ENCODE measurements around the gene MID1. TPM values are rescaled to one million over a fixed set of nuclear protein-coding genes. Genes with fewer than 3 reads are reported as not detected.

Gene MID1
- total RNA-seq, 1 experiment from 2014 or later, result 32.4 TPM

GRCh38 chrX:10653302-10653701 lies 32.9 kb upstream of the MID1 start:
- CTCF ChIA-PET, result no interaction called here
- in situ Hi-C loops (cut with HindIII; ENCODE audit: low pct_unique_long_range_greater_than_20kb, low sequenced_read_pairs), result no loop called here
- no peak for ATAC-seq
- Histone ChIP-seq H3K27ac (ENCODE audit: low read length) (no peak overlapping the region), H3K4me1 (ENCODE audit: control insufficient read depth, insufficient read depth, low read length) (no peaks in the 10 kb centered on the region), H3K27me3 (ENCODE audit: control insufficient read depth, insufficient read depth, low read length) (no peaks in the 10 kb centered on the region), H3K9me3 (ENCODE audit: control insufficient read depth, insufficient read depth, low read depth, low read length) (no peaks in the 10 kb centered on the region), H3K36me3 (ENCODE audit: control insufficient read depth, insufficient read depth, low read length) (no peaks in the 10 kb centered on the region), H3K4me3 (ENCODE audit: low read depth in 2 of 2, low read length in 2 of 2) (no peak overlapping the region)
- intact Hi-C loops (cut with micrococcal nuclease; ENCODE audit: unreplicated experiment), result no loop called here
- no peak for DNase-seq (ENCODE audit: low read depth, low spot score)
- POLR2A ChIA-PET, result no interaction called here
- no TSS peak for BruUV-seq (replicated peaks)
- TF ChIP-seq TCF7L2 (IDR thresholded peaks at IDR 0.05; ENCODE audit: low read depth, low read length) (no peak), REST (IDR thresholded peaks at IDR 0.05; ENCODE audit: insufficient read depth in 1 of 2, low read depth in 2 of 2, low read length in 1 of 2) (no peak), POLR2AphosphoS5 (IDR thresholded peaks at IDR 0.05; ENCODE audit: low read depth, low read length) (no peak), SIN3A (IDR thresholded peaks at IDR 0.05; ENCODE audit: borderline replicate concordance, insufficient read depth, low read depth, low read length) (no peak), CTCF (IDR thresholded peaks at IDR 0.05) (no peak)

GRCh38 chrX:10649265-10649664 lies 28.9 kb upstream of the MID1 start:
- no TSS peak for BruUV-seq (replicated peaks)
- ChIA-PET CTCF (no interaction called here), POLR2A (no interaction called here)
- ATAC-seq (no peak), DNase-seq (ENCODE audit: low read depth, low spot score) (no peak)
- Histone ChIP-seq H3K36me3 (ENCODE audit: control insufficient read depth, insufficient read depth, low read length) (no peaks in the 10 kb centered on the region), H3K27ac (ENCODE audit: low read length) (no peak overlapping the region), H3K4me3 (ENCODE audit: low read depth in 2 of 2, low read length in 2 of 2) (no peak overlapping the region), H3K4me1 (ENCODE audit: control insufficient read depth, insufficient read depth, low read length) (no peaks in the 10 kb centered on the region), H3K9me3 (ENCODE audit: control insufficient read depth, insufficient read depth, low read depth, low read length) (no peaks in the 10 kb centered on the region), H3K27me3 (ENCODE audit: control insufficient read depth, insufficient read depth, low read length) (no peaks in the 10 kb centered on the region)
- intact Hi-C loops (cut with micrococcal nuclease; ENCODE audit: unreplicated experiment), result no loop called here
- in situ Hi-C loops (cut with HindIII; ENCODE audit: low pct_unique_long_range_greater_than_20kb, low sequenced_read_pairs), result no loop called here
- TF ChIP-seq SIN3A (IDR thresholded peaks at IDR 0.05; ENCODE audit: borderline replicate concordance, insufficient read depth, low read depth, low read length) (no peak), REST (IDR thresholded peaks at IDR 0.05; ENCODE audit: insufficient read depth in 1 of 2, low read depth in 2 of 2, low read length in 1 of 2) (no peak), CTCF (IDR thresholded peaks at IDR 0.05) (no peak), POLR2AphosphoS5 (IDR thresholded peaks at IDR 0.05; ENCODE audit: low read depth, low read length) (no peak), TCF7L2 (IDR thresholded peaks at IDR 0.05; ENCODE audit: low read depth, low read length) (no peak)
